HG02852 (cell line): ENCODE measurements around the gene OR7D4.
"Not testable (repeated sequence)": the region's sequence is repeated elsewhere in the genome, so short reads cannot be mapped to it uniquely, and the experiment has no call there.

Source experiments
- ATAC-seq: cut with Tn5 transposase; IDR thresholded peaks from one replicate; pipeline ENCODE4 v1.9.1; 2021; ENCODE audit warnings: mild to moderate bottlenecking, moderate library complexity; ENCODE audit not compliant: unreplicated experiment

Gene OR7D4

GRCh38 chr19:9219489-9219888 lies at the start of gene OR7D4:
OR7D4 (minus strand) TSS chr19:9219589; CDS start chr19:9214837, 4,752 bp downstream.
- no peak for ATAC-seq

- ATAC-seq = no peak
Observed at GRCh38 chr19:9251236-9251635, 31.8 kb upstream of the OR7D4 start.

GRCh38 chr19:9250630-9251029 lies 31.2 kb upstream of the OR7D4 start, which contains the start of gene OR7E24:
OR7E24 (plus strand) TSS chr19:9250930; CDS start chr19:9251044, 114 bp downstream.
- no peak for ATAC-seq

DNA sequence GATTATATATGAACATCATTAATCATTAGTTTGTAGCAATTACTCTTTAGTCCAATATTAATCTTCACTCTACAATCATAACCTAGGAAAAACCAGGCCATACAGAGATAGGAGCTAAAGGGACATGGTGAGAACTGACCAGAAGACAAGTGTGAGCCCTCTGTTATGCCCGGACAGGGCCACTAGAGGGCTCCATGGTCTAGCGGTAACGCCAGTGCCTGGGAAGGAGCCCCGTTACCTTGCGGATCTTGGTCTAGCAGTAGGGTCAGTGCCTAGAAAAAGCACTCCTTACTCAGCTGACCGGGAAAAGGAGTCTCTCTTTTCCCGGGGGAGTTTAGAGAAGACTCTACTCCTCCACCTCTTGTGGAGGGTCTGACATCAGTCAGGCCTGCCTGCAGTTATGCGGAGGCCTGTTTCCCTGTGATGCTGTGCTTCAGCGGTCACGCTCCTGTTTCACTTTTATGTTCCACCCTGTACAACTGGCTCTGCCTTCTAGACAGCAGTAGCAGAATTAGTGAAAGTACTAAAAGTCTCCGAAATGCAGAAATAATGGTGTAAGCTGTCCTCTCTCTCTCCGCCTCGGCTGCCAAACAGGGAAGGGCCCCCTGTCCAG lies 13.8 kb downstream of the OR7D4 start:
- no peak for ATAC-seq

- not testable (repeated sequence) for ATAC-seq
Observed at GRCh38 chr19:9198044-9198443, 21.3 kb downstream of the OR7D4 start.

DNA sequence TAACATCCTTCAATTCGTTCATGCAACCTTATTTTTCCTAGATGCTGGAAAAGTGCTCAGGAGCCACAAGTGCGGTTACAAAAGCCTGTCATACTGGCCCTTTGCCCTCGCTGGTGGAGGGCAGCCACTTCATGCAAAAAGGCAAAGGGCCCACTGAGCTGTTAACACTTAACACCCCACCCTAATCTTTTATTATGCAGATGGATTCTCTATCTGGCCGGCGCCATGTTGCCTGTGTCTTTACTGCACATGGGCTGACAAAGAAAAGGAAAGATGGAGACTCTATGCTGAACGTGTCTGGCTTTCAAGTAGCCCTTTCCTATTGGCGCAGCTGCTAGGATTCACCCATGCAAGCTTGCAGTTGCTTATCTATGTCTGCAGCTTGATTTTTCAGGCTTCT lies 29.9 kb downstream of the OR7D4 start:
- no peak for ATAC-seq

DNA sequence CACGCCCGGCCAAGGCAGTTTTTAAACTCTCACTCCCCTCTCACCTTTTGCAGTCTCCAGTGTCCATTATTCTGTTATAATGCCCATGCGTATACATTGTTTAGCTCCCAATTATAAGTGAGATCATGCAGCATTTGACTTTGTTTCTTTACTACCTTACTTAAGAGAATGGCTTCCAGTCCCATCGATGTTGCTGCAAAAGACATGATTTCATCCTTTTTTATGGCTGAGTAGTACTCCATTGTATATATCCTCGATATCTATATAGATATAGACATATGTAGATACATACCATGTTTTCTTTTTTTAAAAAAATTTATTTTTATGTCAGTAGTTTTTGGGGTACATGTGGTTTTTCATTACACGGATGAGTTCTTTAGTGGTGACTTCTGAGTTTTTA lies 32.2 kb downstream of the OR7D4 start:
- no peak for ATAC-seq

DNA sequence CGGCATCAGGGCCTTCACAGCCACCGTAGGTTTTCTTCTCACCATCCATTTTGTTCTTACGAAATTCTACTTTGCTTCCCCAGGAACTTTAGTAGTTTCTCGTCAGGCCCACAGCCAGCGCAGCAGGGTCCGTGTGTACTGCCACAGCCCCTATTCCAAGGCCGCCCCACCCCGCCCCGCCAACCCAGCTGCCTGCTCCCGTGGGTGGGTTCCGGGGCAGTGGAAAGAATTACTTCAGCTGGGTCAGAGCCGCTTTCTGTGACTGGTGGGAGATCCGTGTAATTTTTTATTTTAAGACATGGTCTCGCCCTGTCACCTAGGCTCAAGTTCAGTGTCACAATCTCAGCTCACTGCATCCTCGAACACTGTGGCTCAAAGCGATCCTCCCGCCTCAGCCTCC lies 36.4 kb downstream of the OR7D4 start:
- ATAC-seq = no peak

GRCh38 chr19:9178901-9179300 lies 40.5 kb downstream of the OR7D4 start, which contains the start of gene OR7D2:
OR7D2 (plus strand) TSS chr19:9178979; CDS start chr19:9185782, 6,803 bp downstream.
- no peak for ATAC-seq

GRCh38 chr19:9175326-9175725 lies 44.1 kb downstream of the OR7D4 start:
- ATAC-seq = no peak

DNA sequence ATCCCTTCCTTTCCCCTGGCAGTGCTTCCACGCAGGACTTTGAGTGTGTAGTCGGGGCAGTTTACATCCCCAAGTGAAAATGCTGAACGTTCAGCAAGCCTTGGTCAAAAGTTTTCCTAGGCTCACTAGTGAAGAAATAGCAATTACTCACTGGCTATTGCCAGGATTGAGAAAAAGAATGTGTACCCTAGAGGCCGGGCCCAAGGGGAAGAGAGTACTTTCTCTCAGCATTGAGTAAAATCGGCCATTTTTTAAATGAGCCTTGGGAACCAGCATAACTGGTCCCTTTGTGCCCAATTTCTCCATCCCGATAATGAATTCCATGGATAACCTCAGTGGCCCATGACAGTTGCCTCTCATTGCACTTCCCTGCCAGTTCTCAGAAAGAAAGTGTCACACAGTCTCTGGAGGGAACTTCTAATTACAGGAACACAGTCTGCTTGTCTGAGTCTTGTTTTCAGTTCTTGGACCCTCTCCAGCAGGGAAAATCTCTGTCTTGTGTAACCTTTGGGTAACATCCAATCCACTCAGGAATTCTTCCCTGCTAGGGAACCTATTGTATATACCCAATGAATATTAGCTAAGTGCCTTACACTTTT lies 47.9 kb downstream of the OR7D4 start:
- ATAC-seq = no peak

GRCh38 chr19:9166846-9167245 lies 52.5 kb downstream of the OR7D4 start:
- ATAC-seq = no peak

DNA sequence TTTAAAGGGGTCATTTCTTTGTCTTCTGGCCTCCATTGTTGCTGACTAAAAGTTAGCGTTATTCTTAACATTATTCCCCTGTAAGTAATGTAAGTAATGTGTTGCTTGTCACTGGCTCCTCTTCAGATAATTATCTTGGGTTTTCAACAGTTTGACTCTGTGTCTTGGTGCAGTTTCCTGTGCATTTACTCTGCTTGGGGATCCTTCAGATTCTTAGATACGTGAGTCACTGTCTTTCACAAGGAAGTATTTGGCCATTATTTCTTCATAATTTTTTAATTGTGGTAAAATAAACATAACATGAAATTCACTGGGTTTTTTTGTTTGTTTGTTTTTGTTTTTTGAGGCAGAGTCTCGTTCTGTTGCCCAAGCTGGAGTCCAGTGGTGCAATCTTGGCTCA lies 54.1 kb downstream of the OR7D4 start:
- no peak for ATAC-seq

- no peak for ATAC-seq
Observed at GRCh38 chr19:9161427-9161826, 58.0 kb downstream of the OR7D4 start.
